HEK293T (cell line): ENCODE measurements around the gene SCG5.

Source experiments
- ARNT ChIP-seq: fragments of 450-650 bp; IDR thresholded peaks from 2 replicates; pipeline ENCODE4 v1.6.1; 2017; ENCODE audit warnings: mild to moderate bottlenecking
- CTBP1 ChIP-seq: fragments of 450-650 bp; IDR thresholded peaks from 2 replicates; pipeline ENCODE4 v1.6.1; 2016; ENCODE audit warnings: borderline replicate concordance
- ELF4 ChIP-seq: fragments of 450-650 bp; IDR thresholded peaks from 2 replicates; pipeline ENCODE4 v1.6.1; 2017; ENCODE audit warnings: antibody characterized with exemption
- FOXA1 ChIP-seq: fragments of 450-650 bp; IDR thresholded peaks from 2 replicates; pipeline ENCODE4 v1.6.1; 2016; ENCODE audit warnings: mild to moderate bottlenecking
- FOXK2 ChIP-seq: fragments of 450-650 bp; IDR thresholded peaks from 2 replicates; pipeline ENCODE4 v1.6.1; 2016; ENCODE audit warnings: mild to moderate bottlenecking
- FOXM1 ChIP-seq: fragments of 450-650 bp; IDR thresholded peaks from 2 replicates; pipeline ENCODE4 v1.6.1; 2017; ENCODE audit warnings: mild to moderate bottlenecking, borderline replicate concordance
- HDGF ChIP-seq: fragments of 450-650 bp; IDR thresholded peaks from 2 replicates; pipeline ENCODE4 v1.6.1; 2017; ENCODE audit warnings: antibody characterized with exemption, borderline replicate concordance
- NFRKB ChIP-seq: fragments of 450-650 bp; IDR thresholded peaks from 2 replicates; pipeline ENCODE4 v1.6.1; 2016; ENCODE audit warnings: mild to moderate bottlenecking, moderate library complexity
- SUZ12 ChIP-seq: fragments of 450-650 bp; IDR thresholded peaks from 2 replicates; pipeline ENCODE4 v1.6.1; 2016; ENCODE audit warnings: mild to moderate bottlenecking
- ZNF384 ChIP-seq: fragments of 450-650 bp; IDR thresholded peaks from 2 replicates; pipeline ENCODE4 v1.6.1; 2016

- TF ChIP-seq ELF4 (no peak), FOXK2 (no peak), FOXA1 (no peak), FOXM1 (no peak), NFRKB (no peak), ZNF384 (no peak), HDGF (no peak), SUZ12 (no peak), CTBP1 (no peak), ARNT (no peak)
Measured at GRCh38 chr15:32691689-32692038, 50.2 kb downstream of the SCG5 start.
